Measurements from ENCODE around the gene CPNE8.
A peak's percentile ranks its signal among the peaks of the same experiment; 100 is the strongest.

The CPNE8 gene

DNA sequence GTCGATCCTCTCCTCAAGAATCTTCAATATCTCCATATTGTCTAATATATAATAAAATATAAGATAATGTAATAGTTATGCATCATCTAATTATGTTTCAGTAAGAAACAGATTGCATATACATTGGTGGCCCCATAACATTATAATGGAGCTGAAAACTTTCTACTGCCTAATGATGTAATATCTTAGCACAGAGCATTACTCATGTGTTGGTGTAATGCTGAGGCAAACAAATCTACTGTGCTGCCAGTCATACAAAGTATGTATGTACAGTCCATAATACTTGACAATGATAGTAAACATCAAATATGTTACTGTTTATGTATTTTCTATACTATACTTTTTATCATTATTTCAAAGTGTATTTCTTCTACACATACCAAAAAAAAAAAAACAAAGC, 128.7 kb downstream of the CPNE8 start:
- TF ChIP-seq, protein P1, sequence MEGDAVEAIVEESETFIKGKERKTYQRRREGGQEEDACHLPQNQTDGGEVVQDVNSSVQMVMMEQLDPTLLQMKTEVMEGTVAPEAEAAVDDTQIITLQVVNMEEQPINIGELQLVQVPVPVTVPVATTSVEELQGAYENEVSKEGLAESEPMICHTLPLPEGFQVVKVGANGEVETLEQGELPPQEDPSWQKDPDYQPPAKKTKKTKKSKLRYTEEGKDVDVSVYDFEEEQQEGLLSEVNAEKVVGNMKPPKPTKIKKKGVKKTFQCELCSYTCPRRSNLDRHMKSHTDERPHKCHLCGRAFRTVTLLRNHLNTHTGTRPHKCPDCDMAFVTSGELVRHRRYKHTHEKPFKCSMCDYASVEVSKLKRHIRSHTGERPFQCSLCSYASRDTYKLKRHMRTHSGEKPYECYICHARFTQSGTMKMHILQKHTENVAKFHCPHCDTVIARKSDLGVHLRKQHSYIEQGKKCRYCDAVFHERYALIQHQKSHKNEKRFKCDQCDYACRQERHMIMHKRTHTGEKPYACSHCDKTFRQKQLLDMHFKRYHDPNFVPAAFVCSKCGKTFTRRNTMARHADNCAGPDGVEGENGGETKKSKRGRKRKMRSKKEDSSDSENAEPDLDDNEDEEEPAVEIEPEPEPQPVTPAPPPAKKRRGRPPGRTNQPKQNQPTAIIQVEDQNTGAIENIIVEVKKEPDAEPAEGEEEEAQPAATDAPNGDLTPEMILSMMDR (IDR thresholded peaks at IDR 0.05; ENCODE audit: insufficient read depth, low read depth, low read length, missing control alignments), result no peak
- DNase-seq (ENCODE audit: low read depth), result peak; percentile 71

DNA sequence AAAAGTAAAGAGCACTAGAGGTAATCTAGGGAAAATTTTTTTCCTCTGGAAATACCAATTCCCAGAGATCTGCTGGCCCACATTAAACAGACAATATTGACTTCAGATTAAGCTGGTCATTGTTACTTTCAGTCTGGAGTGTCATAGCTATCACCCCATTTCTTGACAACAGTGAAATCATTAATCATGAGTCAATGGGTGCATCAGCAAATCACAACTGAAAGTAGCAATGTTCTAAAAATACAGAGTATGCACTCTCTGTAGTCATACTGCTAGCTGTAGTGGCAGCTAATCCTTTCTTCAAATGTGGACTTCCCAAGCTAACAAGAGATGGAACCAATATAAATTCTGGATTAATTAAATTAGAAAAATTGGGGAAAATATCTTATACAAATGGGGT, 129.9 kb downstream of the CPNE8 start:
- no peak overlapping the region for H3K4me3 ChIP-seq (ENCODE audit: low read length)
- TF ChIP-seq, protein P1 (IDR thresholded peaks at IDR 0.05; ENCODE audit: insufficient read depth, low read depth, low read length, missing control alignments), result no peak
- peak; percentile 48 for DNase-seq (ENCODE audit: low read depth)

More for the DNA sequence above, 128.7 kb downstream of the CPNE8 start:
- H3K4me3 ChIP-seq (ENCODE audit: low read length), result no peak overlapping the region

DNA sequence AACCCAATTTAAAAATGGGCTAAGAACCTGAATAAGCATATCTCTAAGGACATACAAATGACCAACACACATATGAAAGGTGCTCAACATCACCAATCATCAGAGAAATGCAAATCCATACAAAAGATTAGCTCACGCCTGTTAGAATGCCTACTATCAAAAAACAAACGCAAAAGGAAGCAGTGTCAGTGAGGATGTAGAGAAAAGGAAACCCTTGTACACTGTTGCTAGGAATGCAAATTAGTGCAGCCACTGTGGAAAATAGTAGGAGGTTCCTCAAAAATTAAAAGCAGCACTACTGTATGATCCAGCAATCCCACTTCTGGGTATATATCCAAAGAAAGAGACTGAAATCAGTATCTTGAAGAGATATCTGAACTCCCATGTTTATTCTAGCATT, 133.0 kb downstream of the CPNE8 start:
- H3K4me3 ChIP-seq (ENCODE audit: low read length), result no peak overlapping the region
- DNase-seq (ENCODE audit: low read depth), result no peak
- TF ChIP-seq, protein P1 (IDR thresholded peaks at IDR 0.05; ENCODE audit: insufficient read depth, low read depth, low read length, missing control alignments), result no peak

DNA sequence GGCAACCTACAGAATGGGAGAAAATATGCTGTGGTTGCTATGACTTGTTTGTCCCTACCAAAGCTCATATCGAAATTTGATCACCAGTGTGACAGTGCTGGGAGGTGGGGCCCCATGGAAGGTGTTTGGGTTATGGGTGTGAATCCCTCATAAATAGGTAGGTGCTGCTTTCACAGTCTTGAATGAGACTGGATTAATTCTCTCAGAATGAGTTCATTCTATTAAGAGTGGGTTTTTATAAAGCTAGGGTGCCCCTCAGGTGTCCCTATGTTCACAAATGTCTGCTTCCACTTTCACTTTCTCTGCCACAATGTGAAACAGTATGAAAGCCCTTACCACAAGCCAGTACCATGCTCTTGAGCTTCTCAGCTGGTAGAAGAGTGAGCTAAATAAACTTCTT, 133.5 kb downstream of the CPNE8 start:
- no peak overlapping the region for H3K4me3 ChIP-seq (ENCODE audit: low read length)
- TF ChIP-seq, protein P1 (IDR thresholded peaks at IDR 0.05; ENCODE audit: insufficient read depth, low read depth, low read length, missing control alignments), result no peak
- no peak for DNase-seq (ENCODE audit: low read depth)

DNA sequence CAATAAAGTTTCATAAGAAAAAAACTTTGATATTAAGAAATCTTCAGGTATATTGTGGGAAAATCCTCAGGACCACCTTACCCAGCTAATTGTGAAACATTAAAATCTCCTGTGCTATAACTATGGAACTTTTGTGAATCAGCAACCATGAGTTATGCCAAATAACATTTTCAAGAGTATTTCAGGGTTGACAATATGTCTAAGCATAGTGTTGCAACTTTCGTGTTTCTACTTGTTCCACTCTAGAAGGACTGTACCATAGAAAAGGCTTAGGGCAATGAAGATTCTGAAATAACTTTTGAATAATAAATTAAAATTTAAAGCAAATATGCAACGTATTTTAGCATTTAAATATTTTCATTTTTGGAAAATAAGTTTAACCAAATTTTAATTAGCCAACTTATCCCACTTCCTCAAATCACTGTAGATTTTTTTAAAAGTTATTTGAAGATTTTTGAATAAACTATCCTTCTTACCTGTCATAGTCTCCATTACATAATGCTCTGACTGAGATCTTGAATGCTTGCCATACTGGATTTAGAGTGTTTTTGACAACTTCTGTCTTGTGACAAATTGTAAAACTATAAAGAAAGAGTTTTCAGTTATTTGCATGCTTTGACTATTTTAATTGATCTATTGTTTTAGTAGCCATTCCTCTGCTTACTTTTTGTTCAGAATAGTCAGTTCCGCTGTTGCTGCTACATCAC, 143.6 kb downstream of the CPNE8 start:
- TF ChIP-seq, protein P1 (IDR thresholded peaks at IDR 0.05; ENCODE audit: insufficient read depth, low read depth, low read length, missing control alignments), result no peak
- peak; percentile 93 for DNase-seq (ENCODE audit: low read depth)
- no peak overlapping the region for H3K4me3 ChIP-seq (ENCODE audit: low read length)

DNA sequence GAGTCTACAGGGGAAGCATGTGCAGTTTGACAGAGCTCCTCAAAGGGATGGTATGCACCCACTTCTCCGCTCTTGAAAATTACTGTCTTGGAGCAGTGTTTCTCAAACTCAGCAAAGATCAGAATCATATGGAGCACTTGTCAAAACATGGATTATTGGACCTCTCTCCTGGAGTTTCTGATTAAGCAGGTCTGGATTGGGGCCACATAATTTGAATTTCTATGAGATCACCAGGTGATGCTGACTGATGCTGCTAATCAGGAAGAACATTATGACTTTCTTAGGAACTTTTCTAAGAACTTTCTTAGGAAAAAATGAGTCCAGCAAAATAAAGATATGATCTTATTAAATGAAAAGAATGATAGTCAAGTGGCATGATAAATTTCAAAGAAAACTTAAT, 144.3 kb downstream of the CPNE8 start:
- H3K4me3 ChIP-seq (ENCODE audit: low read length), result no peak overlapping the region
- peak; percentile 65 for DNase-seq (ENCODE audit: low read depth)
- TF ChIP-seq, protein P1 (IDR thresholded peaks at IDR 0.05; ENCODE audit: insufficient read depth, low read depth, low read length, missing control alignments), result no peak

DNA sequence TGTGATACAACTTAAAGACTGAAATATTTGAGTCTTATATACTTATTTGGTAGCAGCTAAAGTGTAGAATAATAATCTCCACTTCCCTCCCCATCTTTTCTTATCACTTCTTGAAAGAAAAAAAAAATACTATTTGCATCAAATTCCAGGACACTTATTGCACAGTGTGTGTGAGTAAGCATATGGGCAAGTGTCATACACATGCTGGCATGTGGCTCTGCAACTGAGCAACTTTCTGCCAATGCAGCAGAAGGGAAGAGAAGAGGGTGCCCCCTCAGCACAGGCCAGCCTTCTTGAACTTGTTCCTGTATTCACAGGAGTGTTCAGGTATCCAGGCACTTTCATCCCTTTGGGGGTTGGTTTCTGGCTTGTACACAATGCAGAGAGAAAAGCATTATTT, 145.8 kb downstream of the CPNE8 start:
- TF ChIP-seq, protein P1 (IDR thresholded peaks at IDR 0.05; ENCODE audit: insufficient read depth, low read depth, low read length, missing control alignments), result no peak
- peak; percentile 46 for DNase-seq (ENCODE audit: low read depth)
- H3K4me3 ChIP-seq (ENCODE audit: low read length), result no peak overlapping the region

Data from epithelial cell of esophagus (primary cell).